Measurements from ENCODE around the gene SPTB.
A peak's percentile ranks its signal among the peaks of the same experiment; 100 is the strongest.

The SPTB gene

DNA sequence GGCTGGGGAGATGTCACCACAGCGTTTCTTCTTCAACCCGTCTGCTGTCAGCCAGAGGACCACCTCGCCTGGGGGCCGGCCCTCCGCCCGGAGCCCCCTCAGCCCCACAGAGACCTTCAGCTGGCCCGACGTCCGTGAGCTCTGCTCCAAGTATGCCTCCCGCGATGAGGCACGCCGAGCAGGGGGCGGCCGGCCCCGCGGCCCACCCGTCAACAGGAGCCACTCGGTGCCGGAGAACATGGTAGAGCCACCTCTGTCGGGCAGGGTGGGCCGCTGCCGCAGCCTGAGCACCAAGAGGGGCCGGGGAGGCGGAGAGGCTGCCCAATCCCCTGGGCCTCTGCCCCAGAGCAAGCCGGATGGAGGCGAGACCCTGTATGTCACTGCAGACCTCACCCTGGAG, 136.6 kb downstream of the SPTB start:
- no peak for DNase-seq

DNA sequence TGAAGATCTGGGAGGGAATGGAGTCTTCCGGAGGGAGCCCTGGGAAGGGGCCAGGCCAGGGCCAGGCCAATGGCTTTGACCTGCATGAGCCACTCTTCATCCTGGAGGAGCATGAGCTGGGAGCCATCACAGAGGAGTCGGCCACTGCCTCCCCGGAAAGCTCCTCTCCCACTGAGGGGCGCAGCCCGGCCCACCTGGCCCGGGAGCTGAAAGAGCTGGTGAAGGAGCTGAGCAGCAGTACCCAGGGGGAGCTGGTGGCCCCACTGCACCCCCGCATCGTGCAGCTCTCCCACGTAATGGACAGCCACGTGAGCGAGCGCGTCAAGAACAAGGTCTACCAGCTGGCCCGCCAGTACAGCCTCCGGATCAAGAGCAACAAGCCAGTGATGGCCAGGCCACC, 137.7 kb downstream of the SPTB start:
- DNase-seq = no peak

DNA sequence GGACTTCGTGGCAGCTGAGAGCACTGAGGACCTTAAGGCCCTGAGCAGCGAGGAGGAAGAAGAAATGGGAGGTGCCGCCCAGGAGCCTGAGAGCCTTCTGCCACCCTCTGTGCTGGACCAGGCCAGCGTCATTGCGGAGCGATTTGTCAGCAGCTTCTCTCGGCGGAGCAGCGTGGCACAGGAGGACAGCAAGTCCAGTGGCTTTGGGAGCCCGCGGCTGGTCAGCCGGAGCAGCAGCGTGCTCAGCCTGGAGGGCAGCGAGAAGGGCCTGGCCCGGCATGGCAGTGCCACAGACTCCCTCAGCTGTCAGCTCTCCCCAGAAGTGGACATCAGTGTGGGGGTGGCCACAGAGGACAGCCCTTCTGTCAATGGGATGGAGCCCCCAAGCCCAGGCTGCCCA, 138.5 kb downstream of the SPTB start:
- no peak for DNase-seq

DNA sequence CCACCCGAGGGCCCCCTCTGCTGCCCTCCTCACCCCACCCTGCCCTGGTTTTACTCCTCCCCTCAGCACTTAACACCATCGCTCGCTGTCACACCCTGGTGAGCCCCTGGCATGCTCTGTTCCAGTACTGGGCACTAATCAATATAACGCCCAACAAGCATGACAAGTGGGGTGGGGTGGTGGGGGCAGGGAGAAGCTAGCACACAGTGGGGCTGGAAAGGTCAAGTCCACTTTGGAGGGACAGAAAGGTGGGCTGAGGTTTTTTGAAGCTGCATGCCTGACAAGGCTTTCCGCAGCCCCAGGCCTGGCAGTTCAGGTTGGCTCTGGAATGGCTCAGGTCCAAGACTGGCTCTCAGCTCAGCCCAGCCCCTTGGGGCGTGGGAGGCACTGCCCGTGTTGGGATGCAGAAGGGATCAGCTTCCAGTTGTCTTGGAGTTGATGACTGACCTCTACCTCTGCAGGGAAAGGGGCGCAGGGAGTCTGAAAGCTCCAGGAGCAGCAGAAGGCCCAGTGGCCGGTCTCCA, 141.4 kb downstream of the SPTB start:
- no peak for DNase-seq

DNA sequence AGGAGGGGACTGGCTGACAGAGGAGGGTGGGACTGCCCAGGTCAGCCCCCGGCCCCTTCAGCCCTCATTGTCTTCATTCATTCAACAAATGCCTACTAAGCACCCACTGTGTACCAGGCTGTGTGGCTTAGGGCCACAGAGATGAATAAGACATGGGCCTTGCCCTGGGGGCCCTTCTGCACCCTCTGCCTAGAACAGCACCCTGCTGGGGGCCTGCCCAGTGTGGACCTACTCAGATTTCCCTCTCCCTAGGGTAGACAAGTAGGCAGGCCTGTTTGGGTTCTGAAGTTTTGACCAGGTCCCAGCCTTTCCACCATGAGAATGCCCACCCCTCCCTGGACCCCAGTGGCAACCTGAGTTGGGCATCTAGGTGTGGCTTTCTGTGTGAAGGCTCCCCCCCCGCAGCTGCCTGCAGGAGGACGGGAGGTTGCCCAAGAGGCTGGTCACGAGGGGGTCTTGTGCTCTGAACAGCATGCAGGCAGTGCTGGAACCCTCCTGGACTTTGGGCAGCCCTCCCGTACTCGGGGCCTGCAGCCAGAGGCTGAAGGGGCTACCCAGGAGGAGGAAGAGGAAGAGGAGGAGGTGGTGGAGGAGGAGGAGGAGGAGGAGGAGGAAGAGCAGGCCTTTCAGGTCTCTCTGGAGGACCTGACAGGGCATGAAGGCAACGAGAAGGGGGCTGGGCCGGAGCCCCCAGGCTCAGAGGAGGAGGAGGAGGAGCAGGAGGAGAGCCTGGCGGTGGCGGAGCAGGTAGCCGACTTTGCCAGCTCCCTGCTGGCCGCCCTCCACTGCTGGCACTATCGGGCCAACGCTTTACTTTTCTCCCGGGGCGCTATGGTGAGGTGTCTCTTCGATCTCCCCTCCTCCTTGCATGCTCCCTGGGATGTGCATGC, 142.1 kb downstream of the SPTB start:
- DNase-seq = no peak

DNA sequence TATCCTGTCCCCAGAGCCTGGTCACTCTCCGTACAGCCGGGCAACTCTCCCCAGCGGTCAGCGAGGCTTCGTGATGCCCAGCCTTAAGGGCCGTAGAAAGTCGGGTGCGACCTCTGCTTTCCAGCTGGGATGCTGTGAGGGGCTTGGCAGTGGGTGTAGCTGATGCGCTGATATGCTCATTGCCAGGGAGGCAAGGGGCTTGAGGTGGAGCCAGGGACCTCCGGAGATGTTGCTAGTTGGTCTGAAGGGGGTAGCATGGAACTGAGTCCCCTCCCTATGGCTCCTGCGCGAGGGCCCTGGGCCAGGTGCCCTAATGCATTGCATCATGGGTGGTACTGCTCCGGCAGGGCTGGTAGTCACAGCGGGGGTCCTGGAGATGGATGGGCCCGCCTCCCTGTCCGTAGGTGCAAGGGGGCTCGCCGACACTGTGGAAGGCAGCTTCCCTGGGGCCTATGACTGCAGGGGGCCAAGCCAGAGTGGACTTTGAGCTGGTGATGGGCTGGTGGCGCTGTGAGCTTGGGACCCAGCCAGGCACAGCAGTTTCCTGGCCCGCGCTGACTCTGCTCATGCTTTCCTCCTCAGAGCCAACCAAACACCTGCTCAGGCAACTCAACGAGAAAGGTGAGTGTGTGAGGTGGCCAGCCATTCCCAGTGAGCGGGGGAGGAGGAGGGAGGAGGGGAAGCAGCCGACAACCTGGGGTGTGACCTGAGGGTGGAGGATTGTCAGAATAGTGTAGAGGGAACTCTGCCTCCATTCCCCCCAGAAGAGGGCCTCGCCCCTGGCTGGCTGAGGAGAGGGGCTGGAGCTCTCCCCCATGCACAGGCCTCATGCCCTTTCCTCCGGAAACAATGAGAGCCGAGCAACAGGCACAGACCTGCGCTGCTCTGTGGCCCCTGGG, 143.2 kb downstream of the SPTB start:
- DNase-seq = peak in 1 of 2 experiments; percentile 40

DNA sequence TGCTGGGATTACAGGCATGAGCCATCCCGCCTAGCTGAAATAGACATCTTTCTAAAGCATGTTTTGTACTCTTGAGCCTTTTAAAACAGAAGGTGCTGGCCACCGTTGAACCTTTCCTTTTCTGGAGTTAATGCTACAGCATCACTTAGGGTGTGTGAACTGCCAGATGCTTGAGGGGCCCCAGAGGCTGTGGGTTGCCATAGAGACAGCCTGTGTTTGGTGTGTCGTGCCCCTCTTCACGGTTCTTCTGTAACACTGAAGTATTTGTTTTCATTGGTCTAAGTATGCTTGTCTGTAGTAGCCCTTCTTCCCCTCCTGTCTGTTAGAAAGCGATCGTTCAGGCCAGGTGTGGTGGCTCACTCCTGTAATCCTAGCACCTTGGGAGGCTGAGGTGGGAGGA, 144.7 kb downstream of the SPTB start:
- DNase-seq = no peak

DNA sequence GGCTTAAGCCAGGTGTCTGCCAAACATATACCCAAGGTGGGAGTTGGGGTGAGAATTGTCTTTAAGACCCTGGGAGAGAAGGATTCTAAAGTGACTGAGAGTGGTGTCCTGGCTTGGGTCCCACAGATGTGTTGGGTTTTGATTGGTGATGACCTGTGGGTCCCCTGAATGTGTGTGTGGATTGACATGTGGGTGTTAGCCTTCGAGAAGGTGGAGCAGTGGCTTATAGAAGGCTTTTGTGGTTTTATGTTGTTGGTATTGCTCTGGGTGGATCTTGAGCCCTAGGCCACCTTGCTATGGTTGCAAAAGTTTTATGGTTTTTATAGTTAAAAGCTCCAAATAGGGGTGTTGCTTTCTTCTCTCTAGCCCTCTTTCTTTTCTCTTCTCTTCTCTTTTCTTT, 145.8 kb downstream of the SPTB start:
- DNase-seq = no peak

DNA sequence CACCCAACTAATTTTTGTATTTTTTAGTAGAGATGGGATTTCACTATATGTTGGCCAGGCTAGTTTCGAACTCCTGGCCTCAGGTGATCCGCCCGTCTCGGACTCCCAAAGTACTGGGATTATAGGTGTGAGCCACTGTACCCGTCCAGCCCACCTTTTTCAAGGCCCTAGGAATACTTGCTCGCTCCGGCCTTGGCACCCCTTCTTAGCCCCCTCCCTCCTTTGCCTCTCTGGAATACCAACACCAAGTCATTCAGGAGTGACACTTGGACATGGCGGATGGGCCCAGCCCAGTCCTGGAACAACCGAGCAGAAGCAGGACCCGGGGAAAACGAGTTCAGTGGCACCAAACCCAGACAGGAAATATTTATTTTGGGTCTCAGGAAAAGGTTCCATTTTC, 146.4 kb downstream of the SPTB start:
- DNase-seq = no peak

DNA sequence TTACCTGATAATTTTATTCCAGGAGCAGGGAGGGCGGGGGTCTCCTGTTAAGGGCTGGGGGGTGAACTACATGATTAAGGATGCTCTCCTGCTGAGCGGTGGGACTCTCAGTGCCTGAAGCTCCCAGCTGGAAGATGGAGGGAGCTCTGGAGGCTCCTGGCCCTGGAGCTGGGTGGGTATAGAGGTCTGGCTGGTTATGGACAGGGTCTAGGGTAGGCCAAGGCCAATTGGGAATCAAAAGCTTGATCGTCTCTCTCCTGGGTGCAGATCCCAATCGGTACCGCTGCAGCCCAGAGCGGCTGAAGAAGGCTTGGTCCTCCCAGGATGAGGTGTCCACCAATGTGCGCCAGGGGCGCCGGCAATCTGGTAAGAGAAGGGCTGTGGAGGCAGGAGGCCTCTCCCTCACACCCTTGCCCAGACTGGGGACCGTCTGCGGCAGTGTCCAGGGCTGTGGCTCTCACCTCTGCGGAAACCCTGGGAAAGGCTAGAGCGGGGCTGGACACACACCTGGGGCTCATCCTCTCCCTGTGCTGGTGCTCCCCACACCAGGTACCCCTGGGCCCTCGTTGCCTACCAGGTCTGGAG, 147.1 kb downstream of the SPTB start:
- no peak for DNase-seq

DNA sequence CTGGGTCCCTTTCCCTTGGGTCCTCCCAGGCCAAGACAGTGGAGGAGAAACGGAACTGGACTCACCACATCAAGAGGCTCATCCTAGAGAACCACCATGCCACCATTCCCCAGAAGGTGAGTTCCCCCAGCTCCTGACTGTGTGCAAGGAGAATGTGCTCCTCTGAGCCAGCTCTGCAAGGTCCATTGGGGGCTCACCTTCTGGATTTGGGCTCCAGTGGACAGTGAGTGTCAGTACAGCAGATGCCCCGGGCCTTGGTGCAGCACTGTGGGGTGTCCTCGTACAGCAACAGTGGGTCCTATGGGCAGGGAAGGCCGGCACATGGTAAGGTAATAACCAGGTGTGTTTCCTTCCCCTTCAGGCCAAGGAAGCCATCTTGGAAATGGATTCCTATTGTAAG, 147.6 kb downstream of the SPTB start:
- DNase-seq = no peak

DNA sequence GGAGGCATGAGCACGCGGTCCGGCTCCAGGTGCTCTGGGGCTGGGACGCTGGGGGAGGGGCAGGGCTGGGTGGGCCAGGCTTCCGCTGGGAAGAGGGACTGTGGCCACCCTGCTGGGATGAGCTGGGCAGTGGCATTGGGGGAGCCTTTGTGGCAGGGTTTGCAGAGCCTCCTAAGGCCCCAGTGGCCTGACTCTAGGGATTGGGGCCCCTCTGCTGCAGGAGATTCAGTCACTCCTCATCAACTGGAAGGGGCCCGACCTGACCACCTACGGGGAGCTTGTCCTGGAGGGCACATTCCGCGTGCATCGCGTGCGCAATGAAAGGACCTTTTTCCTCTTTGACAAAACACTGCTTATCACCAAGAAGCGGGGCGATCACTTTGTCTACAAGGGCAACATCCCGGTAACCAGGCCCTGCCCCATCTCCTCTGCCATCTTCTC, 148.5 kb downstream of the SPTB start:
- no peak for DNase-seq

DNA sequence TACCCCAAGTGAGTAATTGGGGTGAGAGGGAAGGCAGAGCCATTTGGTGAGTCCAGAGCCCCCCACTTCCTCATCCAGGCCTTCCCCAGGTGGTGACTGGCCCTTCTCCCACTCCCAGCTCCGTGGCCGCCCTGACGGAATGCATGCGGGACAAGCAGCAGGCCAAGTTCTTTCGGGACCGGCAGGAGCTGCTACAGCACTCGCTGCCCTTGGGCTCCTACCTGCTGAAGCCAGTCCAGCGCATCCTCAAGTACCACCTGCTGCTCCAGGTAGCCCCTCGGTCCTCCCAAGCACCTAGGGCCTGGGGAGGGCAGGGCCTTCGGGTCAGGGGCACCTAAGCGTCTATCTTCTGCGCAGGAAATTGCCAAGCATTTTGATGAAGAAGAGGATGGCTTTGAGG, 149.0 kb downstream of the SPTB start:
- no peak for DNase-seq

DNA sequence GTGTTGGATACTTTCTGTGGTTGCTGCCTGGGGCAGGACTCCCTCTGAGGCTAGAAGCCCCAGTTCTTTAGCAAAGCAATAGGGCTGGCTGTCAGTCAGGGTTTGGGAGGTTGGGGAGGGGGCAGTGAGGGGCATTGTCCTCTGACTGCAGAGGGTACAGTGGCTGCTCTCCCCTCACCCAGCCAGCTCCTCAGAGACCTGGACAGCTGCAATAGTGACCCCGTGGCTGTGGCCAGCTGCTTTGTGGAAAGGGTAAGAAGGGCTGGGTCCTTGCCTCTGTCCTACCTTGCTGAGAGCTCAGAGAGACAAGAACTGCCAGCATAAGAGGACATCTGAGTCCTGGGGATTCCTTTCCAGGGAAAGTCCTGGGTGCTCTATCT, 149.7 kb downstream of the SPTB start:
- DNase-seq = no peak

DNA sequence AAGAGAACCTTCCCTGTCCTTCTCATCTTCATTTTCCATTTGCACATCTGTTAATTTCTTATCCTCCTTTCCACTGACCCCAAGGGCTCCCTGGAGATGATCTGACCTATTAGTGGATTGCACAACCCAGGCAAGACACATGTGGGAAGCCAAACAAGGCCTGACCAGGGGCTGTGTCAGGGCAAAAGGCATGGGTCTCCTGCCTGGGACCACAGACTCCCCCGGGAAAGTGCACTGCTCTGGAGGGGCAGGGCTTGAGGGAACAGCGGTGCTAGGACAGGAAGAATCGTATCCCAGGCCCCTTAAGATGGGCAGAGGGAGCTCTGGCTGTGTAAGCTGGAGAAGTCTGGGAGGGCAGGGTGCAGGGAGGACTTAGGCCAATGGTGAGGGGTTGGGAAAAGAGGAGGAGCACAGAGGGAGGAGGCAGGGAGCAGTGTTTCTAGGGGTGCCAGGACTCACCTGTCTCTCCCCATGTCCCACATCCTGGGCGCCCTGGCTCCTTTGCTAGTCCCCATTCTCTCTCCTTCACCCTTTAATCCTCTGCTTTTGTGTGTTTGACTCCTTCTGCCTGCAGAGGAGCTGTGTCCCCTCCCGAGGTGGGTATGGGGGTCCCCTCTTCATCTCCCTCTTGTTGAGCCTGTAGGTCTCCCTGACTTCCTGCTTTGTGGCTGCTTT, 150.2 kb downstream of the SPTB start:
- no peak for DNase-seq

DNA sequence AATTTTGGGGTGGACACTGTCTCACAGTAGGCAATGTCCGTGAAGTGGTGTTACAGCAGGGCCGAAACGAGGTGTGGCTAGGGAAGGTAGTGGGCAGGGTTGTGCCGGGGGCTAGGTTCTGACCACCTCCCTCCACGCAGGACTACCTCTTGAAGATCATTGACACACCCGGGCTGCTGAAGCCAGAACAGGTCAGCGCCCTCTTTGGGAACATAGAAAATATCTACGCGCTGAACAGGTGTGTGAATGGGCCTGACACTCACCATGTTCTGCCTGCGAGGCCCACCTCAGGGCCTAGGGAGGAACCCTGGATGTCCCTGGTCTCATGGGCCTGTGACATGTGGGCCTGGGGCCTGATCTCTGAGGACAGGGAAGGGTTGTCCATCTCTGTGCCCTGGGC, 150.9 kb downstream of the SPTB start:
- DNase-seq = no peak

DNA sequence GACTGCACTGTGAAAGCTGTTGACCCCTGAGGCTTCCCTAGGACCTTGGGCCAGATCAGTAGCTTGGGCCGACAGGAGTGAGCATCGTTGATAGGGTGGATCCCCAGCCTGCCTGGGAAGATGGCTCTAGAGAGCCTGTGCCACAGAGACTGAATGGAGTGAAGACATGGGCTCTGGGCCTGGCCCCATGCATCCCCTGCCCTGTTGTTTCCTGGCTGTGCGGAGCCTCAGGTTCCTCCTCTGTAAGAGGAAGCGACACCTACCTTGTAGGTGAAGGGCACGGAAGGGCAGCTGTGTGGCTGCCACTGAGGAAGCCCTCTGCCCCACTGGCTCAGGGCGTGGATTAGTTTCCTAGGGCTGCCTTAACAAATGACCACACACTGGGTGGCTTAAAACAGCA, 151.6 kb downstream of the SPTB start:
- DNase-seq = no peak

DNA sequence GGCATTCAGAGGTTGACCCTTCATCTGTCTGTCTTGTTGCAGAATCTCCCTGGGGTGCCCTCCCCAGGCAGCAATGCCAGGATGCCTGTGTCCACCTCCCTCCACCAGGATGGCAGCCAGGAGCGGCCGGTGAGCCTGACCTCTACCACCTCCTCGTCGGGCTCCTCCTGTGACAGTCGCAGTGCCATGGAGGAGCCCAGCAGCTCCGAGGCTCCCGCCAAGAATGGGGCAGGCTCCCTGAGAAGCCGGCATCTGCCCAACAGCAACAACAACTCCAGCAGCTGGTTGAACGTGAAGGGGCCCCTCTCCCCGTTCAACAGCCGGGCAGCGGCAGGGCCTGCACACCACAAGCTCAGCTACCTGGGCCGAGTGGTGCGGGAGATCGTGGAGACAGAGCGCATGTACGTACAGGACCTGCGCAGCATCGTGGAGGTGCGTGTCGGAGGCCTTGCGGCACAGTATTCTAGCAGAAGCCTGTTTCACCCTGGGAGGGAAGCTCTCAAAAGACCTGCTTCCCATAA, 152.1 kb downstream of the SPTB start:
- no peak for DNase-seq

DNA sequence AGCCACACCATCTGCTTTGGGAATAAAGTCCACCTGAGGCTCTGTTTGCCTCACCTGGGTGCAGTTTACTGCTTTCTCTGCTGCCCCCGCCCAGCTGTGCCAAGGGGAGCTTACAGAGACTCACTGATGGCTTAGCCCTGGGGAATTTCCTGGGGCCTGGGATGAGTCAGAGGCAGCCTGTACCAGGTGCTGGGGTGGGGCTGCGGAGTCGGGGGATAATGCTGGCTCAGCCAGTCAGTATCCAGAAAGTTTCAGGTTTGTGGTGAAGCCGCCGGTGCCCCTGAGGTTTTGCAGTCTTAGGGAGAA, 153.2 kb downstream of the SPTB start:
- peak; percentile 68 to 93 for DNase-seq

DNA sequence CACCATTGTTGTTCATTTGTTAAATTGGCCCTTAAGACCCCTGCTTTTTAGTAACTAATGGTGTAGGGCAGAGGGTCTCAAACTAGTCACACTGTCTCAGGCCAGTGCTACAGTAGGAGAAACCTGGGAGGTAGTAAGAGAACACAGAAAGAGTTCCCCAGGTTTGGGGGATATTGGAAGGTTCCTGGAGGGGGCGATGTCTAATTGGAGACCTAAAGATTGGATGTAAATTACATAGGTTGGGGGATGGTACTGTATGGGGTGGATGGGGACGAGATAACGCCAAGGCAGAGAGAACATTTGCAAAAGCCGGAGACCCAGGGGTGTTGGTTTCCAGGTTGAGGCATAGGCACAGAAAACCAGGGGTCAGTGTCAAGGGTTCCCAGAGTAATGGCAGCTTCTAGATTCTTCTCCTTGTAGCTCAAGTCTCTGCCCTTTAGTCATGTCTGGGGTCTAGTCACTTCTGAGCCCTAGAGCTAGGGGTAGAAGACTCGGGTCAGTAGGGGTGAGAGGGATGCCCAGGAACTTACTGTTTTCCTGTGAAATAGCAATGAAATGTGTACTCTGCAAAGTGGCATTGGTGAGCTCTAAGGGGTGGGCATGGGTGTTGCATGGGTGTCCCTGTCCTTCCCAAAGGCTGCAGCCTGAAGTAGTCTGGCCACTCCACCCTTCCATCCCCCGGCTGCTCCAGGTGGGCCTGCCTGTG, 153.7 kb downstream of the SPTB start:
- DNase-seq = peak in 1 of 2 experiments; percentile 22

DNA sequence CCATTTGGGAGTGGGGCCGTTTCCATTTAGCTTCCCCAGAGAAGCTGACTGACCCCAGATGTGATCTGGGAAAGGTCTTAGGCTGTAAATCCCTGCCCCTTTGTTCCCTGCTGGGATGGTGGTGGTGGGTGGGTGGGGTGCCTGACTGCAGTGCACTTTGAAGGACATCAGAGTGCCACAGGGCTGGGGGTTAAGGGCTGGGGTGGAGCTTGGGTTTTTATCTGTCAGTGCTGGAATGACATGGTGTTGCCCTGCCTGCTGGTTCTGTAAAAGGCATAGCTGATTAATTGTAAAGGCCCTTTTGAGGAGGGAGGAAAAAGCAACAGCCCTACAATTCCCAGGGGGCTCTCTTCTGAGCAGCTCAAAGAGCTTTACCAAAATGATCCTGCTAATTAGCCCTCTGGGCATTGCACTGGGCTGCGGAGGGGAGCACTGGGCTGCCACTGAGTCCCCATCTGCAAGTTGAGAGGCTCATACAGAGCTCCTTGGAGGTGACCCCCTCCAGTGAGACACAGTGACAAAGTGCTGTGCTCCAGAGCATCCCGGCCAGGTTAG, 154.4 kb downstream of the SPTB start:
- peak; percentile 15 to 49 for DNase-seq

DNA sequence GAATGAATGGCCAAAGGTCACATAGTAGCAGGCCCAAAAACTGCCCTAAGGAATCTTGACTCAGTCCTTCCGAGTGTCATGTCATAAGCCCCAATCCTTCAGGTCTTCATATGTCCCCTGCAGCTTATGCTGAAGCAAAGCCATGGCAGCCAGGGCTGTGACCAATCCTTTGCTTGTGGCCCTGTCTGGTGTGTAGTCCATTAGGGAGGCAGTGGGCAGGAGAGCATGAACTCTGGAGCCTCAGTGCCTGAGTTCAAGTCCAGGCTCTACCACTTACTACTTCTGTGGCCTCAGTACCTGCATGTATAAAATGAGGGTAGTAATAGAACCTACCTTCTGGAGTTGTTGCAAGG, 155.2 kb downstream of the SPTB start:
- no peak for DNase-seq

All from NCI-H526 (cell line).